PC-9 (cell line): ENCODE results near the gene INSYN1. TPM values are rescaled to one million over a fixed set of nuclear protein-coding genes. Genes with fewer than 3 reads are reported as not detected.

Source experiments
- BruUV-seq: library from RNA; stranded (reverse); fragments of 400-500 nt; replicated peaks from 2 replicates; lab custom pipeline; 2021; lab: Mats Ljungman, UMichigan
- CTCF ChIA-PET: fragments of 300-600 bp; sonication (Branson Sonifier 250); formaldehyde crosslinking; loops from one replicate; lab custom pipeline; 2022; ENCODE audit warnings: antibody characterized with exemption; lab: Charles Lee
- POLR2A ChIA-PET: fragments of 300-600 bp; sonication (Branson Sonifier 250); formaldehyde crosslinking; loops from one replicate; lab custom pipeline; 2022; ENCODE audit warnings: antibody characterized with exemption; ENCODE audit not compliant: unreplicated experiment; lab: Charles Lee
- DNase-seq, 2 experiments: peaks; one replicate each; pipeline versions ENCODE4 v3.0.0 to v3.0.0-alpha.2; 2015 to 2022; ENCODE audit warnings: mixed read lengths in 1 of 2
- H2AFZ ChIP-seq: fragments of 200-600 bp; sonication (generic); 2 replicates; pipeline ENCODE4 v1.8.1; 2017; ENCODE audit warnings: antibody characterized with exemption
- H3F3A ChIP-seq: fragments of 200-600 bp; sonication (generic); 2 replicates; pipeline ENCODE4 v1.8.1; 2017; ENCODE audit warnings: antibody characterized with exemption, mild to moderate bottlenecking, low read depth; ENCODE audit not compliant: insufficient read depth
- H3K27ac ChIP-seq: fragments of 200-600 bp; sonication (generic); 2 replicates; pipeline ENCODE4 v1.6.1; 2016; ENCODE audit warnings: mixed run types
- H3K27me3 ChIP-seq: fragments of 200-600 bp; sonication (generic); 2 replicates; pipeline ENCODE4 v1.6.1; 2016; ENCODE audit warnings: low read depth, mixed run types; ENCODE audit not compliant: insufficient read depth
- H3K36me3 ChIP-seq: fragments of 200-600 bp; sonication (generic); 2 replicates; pipeline ENCODE4 v1.6.1; 2016; ENCODE audit warnings: low read depth, mixed run types
- H3K4me1 ChIP-seq: fragments of 200-600 bp; sonication (generic); replicated peaks from 2 replicates; pipeline ENCODE4 v1.6.1; 2016; ENCODE audit warnings: mixed run types; ENCODE audit not compliant: insufficient read depth
- H3K4me2 ChIP-seq: fragments of 200-600 bp; sonication (generic); 2 replicates; pipeline ENCODE4 v1.6.1; 2017; ENCODE audit warnings: mixed run types
- H3K4me3 ChIP-seq: fragments of 200-600 bp; sonication (generic); 2 replicates; pipeline ENCODE4 v1.6.1; 2016; ENCODE audit warnings: mixed run types
- H3K79me2 ChIP-seq: fragments of 200-600 bp; sonication (generic); 2 replicates; pipeline ENCODE4 v1.6.1; 2017; ENCODE audit warnings: low read depth, mixed run types
- H3K9me2 ChIP-seq: fragments of 200-600 bp; sonication (generic); 2 replicates; pipeline ENCODE4 v1.8.1; 2017; ENCODE audit warnings: mild to moderate bottlenecking; ENCODE audit not compliant: insufficient read depth
- H3K9me3 ChIP-seq: fragments of 200-600 bp; sonication (generic); 2 replicates; pipeline ENCODE4 v1.8.1; 2016; ENCODE audit warnings: low read depth; ENCODE audit not compliant: insufficient read depth
- H4K20me1 ChIP-seq: fragments of 200-600 bp; sonication (generic); 2 replicates; pipeline ENCODE4 v1.8.1; 2017; ENCODE audit not compliant: insufficient read depth
- CTCF ChIP-seq: fragments of 200-600 bp; sonication (generic); conservative IDR thresholded peaks from 2 replicates; pipeline ENCODE4 v1.6.1; 2017; ENCODE audit warnings: mixed run types, antibody characterized with exemption, mild to moderate bottlenecking, moderate library complexity
- EZH2 ChIP-seq: fragments of 200-600 bp; sonication (generic); IDR thresholded peaks from 2 replicates; pipeline ENCODE4 v1.8.0; 2017; ENCODE audit warnings: antibody characterized with exemption, low read depth
- intact Hi-C: fragments of 100-400 bp; cut with micrococcal nuclease; formaldehyde crosslinking; loops from one replicate; pipeline ENCODE4 v1.10.0; 2022; ENCODE audit not compliant: unreplicated experiment
- total RNA-seq: library from RNA; stranded (reverse); gene quantifications from 2 replicates; pipeline ENCODE4 v1.2.3, GENCODE V29; 2021

The INSYN1 gene
- total RNA-seq, 1 experiment from 2014 or later = not detected

GRCh38 chr15:73749971-73750370, 3.2 kb downstream of the INSYN1 start:
- TF ChIP-seq EZH2 (no peak), CTCF (no peak)
- Histone ChIP-seq H4K20me1 (no peaks in the 10 kb centered on the region), H3K4me3 (no peak overlapping the region), H3F3A (no peaks in the 10 kb centered on the region), H3K9me3 (no peaks in the 10 kb centered on the region), H3K9me2 (no peaks in the 10 kb centered on the region), H3K79me2 (no peaks in the 10 kb centered on the region), H3K27me3 (peaks cover 41% of the 10 kb centered on the region), H3K4me2 (no peak overlapping the region), H3K36me3 (no peaks in the 10 kb centered on the region), H3K27ac (no peak overlapping the region), H3K4me1 (peaks cover 7% of the 10 kb centered on the region; the same call in 1 of the 2 replicates), H2AFZ (no peak overlapping the region)
- CTCF ChIA-PET = no interaction called here
- POLR2A ChIA-PET = no interaction called here
- intact Hi-C loops = no loop called here
- no peak for DNase-seq
- BruUV-seq = no TSS peak

- ChIA-PET POLR2A (no interaction called here), CTCF (no interaction called here)
- intact Hi-C loops = no loop called here
- no peak for DNase-seq
- H3K9me3 ChIP-seq = no peaks in the 10 kb centered on the region
- no peak for TF ChIP-seq EZH2
- no peak for TF ChIP-seq CTCF
- H3K27me3 ChIP-seq = peaks cover 40% of the 10 kb centered on the region
- peaks cover 7% of the 10 kb centered on the region; the same call in 1 of the 2 replicates for H3K4me1 ChIP-seq
- H4K20me1 ChIP-seq = no peaks in the 10 kb centered on the region
- H3F3A ChIP-seq = no peaks in the 10 kb centered on the region
- no peak overlapping the region for H3K27ac ChIP-seq
- H3K79me2 ChIP-seq = no peaks in the 10 kb centered on the region
- H2AFZ ChIP-seq = no peak overlapping the region
- no peak overlapping the region for H3K4me3 ChIP-seq
- no TSS peak for BruUV-seq
- H3K4me2 ChIP-seq = no peak overlapping the region
- no peaks in the 10 kb centered on the region for H3K9me2 ChIP-seq
- no peaks in the 10 kb centered on the region for H3K36me3 ChIP-seq
Observed at GRCh38 chr15:73749533-73749932, 3.6 kb downstream of the INSYN1 start.

GRCh38 chr15:73748730-73749129, 4.4 kb downstream of the INSYN1 start:
- H3K9me2 ChIP-seq = no peaks in the 10 kb centered on the region
- no peaks in the 10 kb centered on the region for H3F3A ChIP-seq
- no peak overlapping the region for H3K27ac ChIP-seq
- no peak overlapping the region for H2AFZ ChIP-seq
- BruUV-seq = no TSS peak
- H3K9me3 ChIP-seq = no peaks in the 10 kb centered on the region
- no peak for TF ChIP-seq EZH2
- TF ChIP-seq CTCF = no peak
- H4K20me1 ChIP-seq = no peaks in the 10 kb centered on the region
- peaks cover 32% of the 10 kb centered on the region for H3K27me3 ChIP-seq
- no peaks in the 10 kb centered on the region for H3K79me2 ChIP-seq
- H3K4me2 ChIP-seq = no peak overlapping the region
- DNase-seq = no peak
- POLR2A ChIA-PET = no interaction called here
- intact Hi-C loops = no loop called here
- H3K36me3 ChIP-seq = no peaks in the 10 kb centered on the region
- peaks cover 7% of the 10 kb centered on the region; the same call in 1 of the 2 replicates for H3K4me1 ChIP-seq
- no peak overlapping the region for H3K4me3 ChIP-seq
- CTCF ChIA-PET = interaction anchor here (0.6 kb wide), 1 partner anchor 218 kb away, joined by 5 read pairs; no protein-coding TSS in a partner anchor
